Activated naive CD4-positive, alpha-beta T cell treated with anti-CD3 and anti-CD28 coated beads, Interleukin-2, amount 50 U/mL, for 24 hours (primary cell): ENCODE measurements around the gene FRRS1L.

Experiments
- H3K27ac Mint-ChIP-seq: one replicate; pipeline ENCODE4 v1.8.0; 2021; ENCODE audit warnings: mild to moderate bottlenecking, mixed read lengths
- H3K27me3 Mint-ChIP-seq: one replicate; pipeline ENCODE4 v1.8.0; 2021; ENCODE audit warnings: mixed read lengths
- H3K36me3 Mint-ChIP-seq: one replicate; pipeline ENCODE4 v1.8.0; 2021; ENCODE audit warnings: mixed read lengths
- H3K4me1 Mint-ChIP-seq: one replicate; pipeline ENCODE4 v1.8.0; 2021; ENCODE audit warnings: mixed read lengths
- H3K4me3 Mint-ChIP-seq: one replicate; pipeline ENCODE4 v1.8.0; 2021; ENCODE audit warnings: mild to moderate bottlenecking, mixed read lengths
- H3K9me3 Mint-ChIP-seq: one replicate; pipeline ENCODE4 v1.8.0; 2021; ENCODE audit warnings: mixed read lengths

The FRRS1L gene

DNA sequence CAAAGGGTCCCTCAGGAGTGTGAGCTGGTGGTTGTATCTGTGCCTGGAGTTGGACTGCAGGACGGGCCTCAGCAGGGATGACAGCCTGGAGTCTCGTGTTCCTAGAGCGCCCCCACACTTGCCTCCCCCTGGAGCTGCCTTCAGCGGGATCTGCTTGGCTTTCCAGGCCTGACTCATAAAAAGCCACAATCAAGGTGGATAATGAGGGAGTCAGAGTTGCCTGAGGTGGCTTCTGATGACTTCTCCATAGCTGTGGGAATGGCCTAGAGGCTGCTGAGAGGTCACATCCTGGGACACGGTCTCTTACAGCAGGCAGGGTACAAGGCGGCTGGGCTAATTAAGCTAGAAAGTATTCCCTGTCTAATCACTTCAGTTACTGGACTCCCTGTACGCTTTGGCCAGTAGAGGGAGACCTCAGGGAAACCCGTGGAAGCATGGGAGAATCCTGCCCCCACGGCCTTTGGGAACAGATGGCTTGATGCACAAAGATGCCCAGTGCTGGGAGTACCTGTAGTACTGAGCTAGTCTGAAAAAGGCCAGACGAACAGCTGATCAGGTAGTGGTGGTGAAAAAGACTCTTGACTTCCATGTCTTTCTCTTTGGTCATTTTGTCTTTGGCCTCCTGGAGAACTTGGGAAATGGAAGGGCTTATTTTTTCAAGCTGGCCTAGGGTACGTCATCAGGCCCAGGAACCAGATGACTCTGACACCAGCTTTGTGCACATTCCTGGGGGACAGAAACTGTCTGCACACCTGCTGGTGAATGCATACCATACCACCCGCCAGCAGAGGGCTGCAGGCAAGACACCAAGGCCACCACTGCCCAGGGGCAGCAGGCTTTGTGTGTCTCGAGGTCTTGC lies 16.1 kb upstream of the FRRS1L start:
- Mint-ChIP-seq H3K9me3 (no peaks in the 10 kb centered on the region), H3K36me3 (no peaks in the 10 kb centered on the region), H3K27ac (no peak overlapping the region), H3K27me3 (no peaks in the 10 kb centered on the region), H3K4me3 (no peak overlapping the region), H3K4me1 (peaks cover 17% of the 10 kb centered on the region)

DNA sequence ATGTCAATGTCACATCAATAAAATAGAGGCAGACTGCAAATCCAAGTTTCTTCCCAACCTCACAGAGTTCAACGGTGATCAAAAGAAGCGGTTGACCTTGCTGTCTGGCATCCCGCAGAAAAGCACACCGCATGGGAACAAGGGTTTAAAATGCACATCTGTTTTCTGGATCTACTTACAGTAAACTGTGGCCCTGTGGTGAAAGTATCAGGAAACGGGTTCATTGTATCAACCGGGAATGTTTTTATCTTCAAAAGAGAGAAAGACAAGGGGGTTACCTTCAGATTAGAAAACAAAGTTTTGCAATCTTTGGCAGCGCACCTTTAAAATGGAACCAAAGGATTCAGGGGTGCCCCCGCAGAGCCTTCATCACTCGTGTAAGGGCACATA lies 15.5 kb upstream of the FRRS1L start:
- no peaks in the 10 kb centered on the region for H3K36me3 Mint-ChIP-seq
- H3K27ac Mint-ChIP-seq = no peak overlapping the region
- no peaks in the 10 kb centered on the region for H3K9me3 Mint-ChIP-seq
- H3K27me3 Mint-ChIP-seq = no peaks in the 10 kb centered on the region
- peaks cover 17% of the 10 kb centered on the region for H3K4me1 Mint-ChIP-seq
- no peak overlapping the region for H3K4me3 Mint-ChIP-seq

DNA sequence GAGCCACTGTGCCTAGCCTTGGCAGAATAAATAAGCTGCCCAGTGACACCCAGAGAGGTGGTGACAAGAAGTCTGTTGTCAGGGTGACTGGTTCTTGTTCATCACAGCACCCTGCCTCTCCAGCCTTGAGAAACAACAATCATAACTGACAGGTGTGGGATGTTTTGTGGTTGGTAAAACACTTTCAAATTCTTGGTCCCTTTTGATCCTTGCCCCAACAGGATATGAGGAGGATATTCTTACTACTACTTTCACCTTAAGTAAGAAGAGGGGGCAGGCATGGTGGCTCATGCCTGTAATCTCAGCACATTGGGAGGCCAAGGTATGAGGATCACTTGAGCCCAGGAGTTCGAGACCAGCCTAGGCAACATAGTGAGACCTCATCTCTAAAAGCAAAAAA lies 14.2 kb upstream of the FRRS1L start:
- no peaks in the 10 kb centered on the region for H3K9me3 Mint-ChIP-seq
- peaks cover 17% of the 10 kb centered on the region for H3K4me1 Mint-ChIP-seq
- peak overlapping the region; percentile 15 for H3K4me3 Mint-ChIP-seq

DNA sequence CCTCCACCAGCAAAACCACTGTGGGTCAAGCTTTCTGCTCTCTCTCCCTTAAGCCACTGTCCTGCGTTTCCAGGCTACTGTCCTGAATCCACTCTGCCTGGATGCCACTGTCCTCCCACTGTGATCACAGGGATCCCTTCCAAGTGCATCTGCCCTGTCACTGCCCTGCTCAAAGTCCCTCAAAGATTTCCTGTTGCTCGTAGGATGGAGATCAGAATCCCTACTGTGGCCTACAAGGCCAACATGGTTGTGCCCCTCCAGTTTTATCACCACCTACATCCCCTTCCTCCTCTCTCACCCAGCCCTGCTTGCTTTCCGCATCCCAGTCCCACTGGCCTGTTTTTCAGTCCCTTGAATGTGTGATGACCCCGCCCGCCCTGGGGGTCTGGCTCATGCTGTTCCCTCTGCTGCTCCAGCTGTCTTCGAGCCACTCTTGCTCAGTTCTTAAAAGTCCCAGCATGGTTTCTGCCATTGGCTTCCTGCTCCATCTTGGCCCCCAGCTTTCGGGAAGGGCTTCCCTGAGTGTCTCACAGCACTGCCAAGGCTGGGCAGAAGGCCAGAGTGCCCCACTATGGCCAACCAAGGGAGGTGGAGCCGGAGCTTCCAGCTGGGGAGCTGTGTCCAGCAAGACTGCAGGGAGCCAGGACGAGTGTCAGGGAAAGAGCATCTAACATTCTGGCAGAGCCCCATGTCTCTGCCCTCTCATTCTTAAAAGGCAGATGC lies 12.9 kb upstream of the FRRS1L start:
- Mint-ChIP-seq H3K9me3 (no peaks in the 10 kb centered on the region), H3K27ac (peak overlapping the region; percentile 84), H3K36me3 (no peaks in the 10 kb centered on the region), H3K4me1 (peaks cover 17% of the 10 kb centered on the region), H3K27me3 (no peaks in the 10 kb centered on the region), H3K4me3 (no peak overlapping the region)

More for the DNA sequence above, 14.2 kb upstream of the FRRS1L start:
- Mint-ChIP-seq H3K27me3 (no peaks in the 10 kb centered on the region), H3K36me3 (no peaks in the 10 kb centered on the region), H3K27ac (no peak overlapping the region)

DNA sequence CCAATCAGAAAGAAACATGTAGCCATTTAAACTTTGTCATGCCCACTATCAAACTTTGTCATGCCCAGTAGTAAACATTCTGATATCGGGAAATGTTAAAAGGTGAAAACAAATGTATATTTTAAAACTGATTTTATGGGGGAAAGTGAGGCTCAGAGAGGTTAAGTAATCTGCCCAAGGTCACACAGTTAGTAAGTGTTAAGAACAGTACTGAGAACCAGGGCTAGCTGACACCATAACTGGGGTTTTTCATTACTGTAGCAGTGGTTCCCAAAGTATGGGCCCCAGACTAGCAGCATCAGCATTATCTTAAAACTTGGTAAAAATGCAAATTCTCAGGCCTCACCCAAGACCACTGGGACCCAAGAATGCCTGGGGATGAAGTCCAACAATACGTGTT lies 9.9 kb upstream of the FRRS1L start:
- no peak overlapping the region for H3K27ac Mint-ChIP-seq
- no peak overlapping the region for H3K4me3 Mint-ChIP-seq
- peaks cover 13% of the 10 kb centered on the region for H3K4me1 Mint-ChIP-seq
- H3K9me3 Mint-ChIP-seq = no peaks in the 10 kb centered on the region
- no peaks in the 10 kb centered on the region for H3K36me3 Mint-ChIP-seq
- H3K27me3 Mint-ChIP-seq = no peaks in the 10 kb centered on the region

DNA sequence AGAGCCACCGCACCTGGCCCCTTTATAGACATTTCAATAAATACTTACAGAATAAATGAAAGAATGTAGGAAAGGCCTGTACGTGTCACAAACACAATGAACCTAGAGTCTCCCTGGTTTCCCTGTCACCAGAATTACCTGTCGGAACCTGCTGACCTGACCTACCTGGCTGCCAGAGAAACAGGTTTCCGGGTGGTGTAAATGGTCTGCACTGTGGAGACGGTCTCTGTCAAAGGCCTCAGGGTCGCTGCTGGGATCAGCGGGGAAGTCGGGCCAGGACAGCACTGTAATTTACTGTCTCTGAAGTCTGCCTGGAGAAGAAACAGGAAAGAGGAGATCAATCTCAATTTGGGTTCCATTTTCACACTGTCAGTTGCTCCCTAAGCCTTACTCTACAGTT lies 9.3 kb upstream of the FRRS1L start:
- Mint-ChIP-seq H3K4me1 (peaks cover 8% of the 10 kb centered on the region), H3K36me3 (no peaks in the 10 kb centered on the region), H3K27ac (no peak overlapping the region), H3K4me3 (no peak overlapping the region), H3K9me3 (no peaks in the 10 kb centered on the region), H3K27me3 (no peaks in the 10 kb centered on the region)

DNA sequence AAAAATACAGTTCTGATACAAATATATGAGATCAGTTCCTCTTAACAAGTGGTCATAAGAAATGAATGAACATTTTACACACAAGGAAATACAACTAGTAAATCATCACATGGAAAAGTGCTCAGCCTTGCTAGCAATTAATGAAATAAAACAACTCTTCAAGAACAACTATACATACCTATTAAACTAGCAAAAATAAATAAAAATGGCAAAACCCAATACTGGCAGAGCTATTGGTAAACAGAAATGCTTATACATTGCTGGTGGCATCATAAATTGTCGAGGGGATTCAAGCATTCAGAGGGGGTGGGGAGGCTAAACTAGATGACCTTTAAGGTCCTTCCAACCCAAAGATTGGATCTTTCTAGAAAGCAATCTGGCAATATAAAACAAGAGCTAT lies 5.9 kb upstream of the FRRS1L start:
- no peak overlapping the region for H3K27ac Mint-ChIP-seq
- H3K36me3 Mint-ChIP-seq = no peaks in the 10 kb centered on the region
- H3K9me3 Mint-ChIP-seq = no peaks in the 10 kb centered on the region
- no peaks in the 10 kb centered on the region for H3K4me1 Mint-ChIP-seq
- peaks cover 12% of the 10 kb centered on the region for H3K27me3 Mint-ChIP-seq
- no peak overlapping the region for H3K4me3 Mint-ChIP-seq

DNA sequence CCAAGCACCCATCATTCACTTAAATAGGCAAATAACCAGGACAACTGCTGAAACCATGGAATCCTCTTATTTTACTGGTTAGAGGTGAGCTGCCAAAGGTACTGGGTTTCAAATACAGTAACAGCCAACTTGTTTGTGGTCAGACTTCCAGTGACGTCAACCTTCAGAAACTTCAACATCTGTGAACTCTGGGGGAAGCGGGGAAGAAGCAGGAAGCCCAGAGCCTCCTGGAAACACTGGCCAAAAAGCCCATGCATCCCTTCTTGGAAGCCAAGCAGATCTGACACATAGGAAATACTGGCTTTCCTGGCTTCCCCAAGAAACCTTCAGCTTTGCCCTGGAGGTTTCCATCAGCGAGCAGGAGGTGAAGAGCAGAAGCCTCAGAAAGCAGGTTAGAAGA lies 4.9 kb upstream of the FRRS1L start:
- no peak overlapping the region for H3K27ac Mint-ChIP-seq
- H3K27me3 Mint-ChIP-seq = peaks cover 15% of the 10 kb centered on the region
- no peaks in the 10 kb centered on the region for H3K36me3 Mint-ChIP-seq
- no peaks in the 10 kb centered on the region for H3K9me3 Mint-ChIP-seq
- no peak overlapping the region for H3K4me3 Mint-ChIP-seq
- peaks cover 4% of the 10 kb centered on the region for H3K4me1 Mint-ChIP-seq

DNA sequence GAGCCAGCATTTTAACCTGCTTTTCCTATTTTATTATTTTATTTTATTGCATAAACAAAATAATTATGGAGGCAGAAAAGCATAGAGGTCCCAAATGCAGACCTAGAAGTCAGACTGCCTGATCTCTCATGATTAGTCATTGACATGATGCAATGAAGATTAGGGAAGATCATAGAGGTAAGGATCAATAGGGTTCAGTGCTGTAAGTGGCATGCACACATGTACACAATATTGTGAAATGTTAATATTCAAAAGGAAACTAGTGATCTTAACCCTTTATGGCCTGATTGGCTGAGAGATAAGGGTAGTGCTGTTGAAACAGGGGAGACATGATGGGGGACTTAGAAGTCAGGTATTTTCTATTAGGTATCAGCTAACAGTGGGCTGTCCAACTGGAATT lies 1.1 kb upstream of the FRRS1L start:
- peaks cover 33% of the 10 kb centered on the region for H3K27me3 Mint-ChIP-seq
- H3K4me1 Mint-ChIP-seq = peaks cover 4% of the 10 kb centered on the region
- peaks cover 3% of the 10 kb centered on the region for H3K36me3 Mint-ChIP-seq

DNA sequence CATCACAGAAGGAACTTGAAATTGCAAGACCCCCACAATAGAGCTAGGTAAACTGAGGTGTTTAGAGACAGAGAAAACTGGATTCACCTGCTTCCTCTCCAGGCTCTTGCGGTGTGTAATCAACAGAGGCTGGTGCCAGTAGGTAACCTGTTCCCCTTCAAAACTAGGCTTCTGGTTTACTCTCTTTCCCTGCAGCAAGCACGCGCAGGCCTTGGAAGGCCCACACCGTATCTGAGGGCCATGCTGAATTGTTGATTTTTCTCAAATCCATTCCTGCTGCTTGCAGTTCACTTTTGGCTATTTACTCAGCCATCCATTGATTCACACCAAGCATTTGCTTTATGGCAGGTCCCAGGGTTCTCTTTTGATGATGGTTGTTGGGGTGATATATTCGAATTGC lies 667 bp upstream of the FRRS1L start:
- Mint-ChIP-seq H3K9me3 (no peaks in the 10 kb centered on the region), H3K27me3 (peaks cover 33% of the 10 kb centered on the region), H3K27ac (no peak overlapping the region), H3K4me1 (peaks cover 4% of the 10 kb centered on the region), H3K36me3 (peaks cover 3% of the 10 kb centered on the region), H3K4me3 (peak overlapping the region; percentile 31)

More for the DNA sequence above, 1.1 kb upstream of the FRRS1L start:
- H3K27ac Mint-ChIP-seq = no peak overlapping the region
- H3K4me3 Mint-ChIP-seq = no peak overlapping the region
- H3K9me3 Mint-ChIP-seq = no peaks in the 10 kb centered on the region

DNA sequence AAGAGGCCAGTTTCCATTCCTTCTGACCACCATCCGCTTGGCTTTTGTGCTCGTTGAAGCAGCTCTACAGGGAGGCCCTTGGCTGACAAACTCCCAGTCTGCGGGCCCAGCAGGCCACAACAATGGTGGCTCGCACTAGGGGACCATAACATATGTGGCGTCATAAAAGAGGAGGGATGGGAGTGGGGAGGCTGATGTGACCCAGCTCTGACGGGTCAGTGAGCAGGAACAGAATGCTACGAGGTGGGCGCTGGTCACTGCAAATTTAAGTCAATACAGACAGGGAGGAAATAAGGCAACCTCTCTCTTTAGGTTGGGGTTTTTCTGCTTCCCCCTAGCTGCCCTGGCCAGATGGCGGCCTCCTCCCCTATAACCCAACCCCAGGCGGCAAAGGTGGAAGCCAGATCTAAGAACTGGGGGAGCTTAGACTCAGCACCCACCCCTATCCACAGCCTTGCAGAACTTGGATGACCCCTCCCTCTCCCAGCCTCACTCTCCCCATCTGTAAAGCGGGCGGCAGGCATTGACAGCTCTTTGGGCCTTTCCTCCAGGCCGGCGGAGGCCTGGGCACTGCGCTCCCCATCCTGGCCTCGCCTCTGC lies 778 bp downstream of the FRRS1L start:
- Mint-ChIP-seq H3K9me3 (peaks cover 4% of the 10 kb centered on the region), H3K27me3 (peaks cover 34% of the 10 kb centered on the region), H3K4me1 (peaks cover 4% of the 10 kb centered on the region), H3K36me3 (peaks cover 3% of the 10 kb centered on the region), H3K27ac (no peak overlapping the region), H3K4me3 (no peak overlapping the region)

DNA sequence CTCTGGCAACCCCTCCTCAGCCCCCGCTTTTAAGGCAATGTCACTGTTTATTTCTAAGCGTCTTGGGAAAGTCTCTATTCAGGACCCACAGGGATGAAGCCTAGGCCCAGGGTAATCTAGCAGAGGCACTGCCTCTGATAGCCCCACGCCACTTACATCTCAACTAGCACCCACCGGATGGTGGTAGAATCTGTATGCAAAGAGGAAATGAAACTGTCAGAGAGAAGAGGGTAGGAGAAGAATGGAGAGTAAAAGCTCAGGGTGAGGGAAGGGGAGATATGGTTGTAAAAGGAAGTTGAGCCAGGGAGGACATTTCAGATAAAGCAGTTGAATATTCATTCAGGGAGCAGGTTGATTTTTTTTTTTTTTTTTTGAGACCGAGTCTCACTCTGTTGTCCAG lies 3.0 kb downstream of the FRRS1L start:
- no peak overlapping the region for H3K27ac Mint-ChIP-seq
- peaks cover 7% of the 10 kb centered on the region for H3K9me3 Mint-ChIP-seq
- no peak overlapping the region for H3K4me3 Mint-ChIP-seq
- peaks cover 32% of the 10 kb centered on the region for H3K27me3 Mint-ChIP-seq
- peaks cover 6% of the 10 kb centered on the region for H3K36me3 Mint-ChIP-seq
- peaks cover 4% of the 10 kb centered on the region for H3K4me1 Mint-ChIP-seq

DNA sequence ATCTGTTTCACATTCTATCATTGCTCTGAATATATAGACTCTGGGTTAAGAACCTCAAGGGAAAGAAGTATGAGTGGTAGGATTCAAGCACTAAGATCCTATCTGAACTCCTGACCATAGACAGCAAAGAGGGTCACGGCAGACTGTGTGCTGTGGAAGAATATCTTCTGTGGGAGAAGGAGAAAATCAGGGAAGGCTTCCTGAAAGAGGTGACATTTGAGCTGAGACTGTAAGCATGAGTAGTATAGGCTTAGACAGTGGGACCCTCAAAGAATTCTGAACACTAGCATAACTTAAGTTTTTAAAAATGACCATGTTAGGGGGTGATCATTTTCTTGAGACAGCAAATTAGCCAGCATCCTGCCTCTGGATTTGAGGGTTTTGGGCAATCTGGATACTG lies 3.9 kb downstream of the FRRS1L start:
- no peak overlapping the region for H3K27ac Mint-ChIP-seq
- no peak overlapping the region for H3K4me3 Mint-ChIP-seq
- H3K4me1 Mint-ChIP-seq = peaks cover 4% of the 10 kb centered on the region
- peaks cover 31% of the 10 kb centered on the region for H3K27me3 Mint-ChIP-seq
- peaks cover 7% of the 10 kb centered on the region for H3K9me3 Mint-ChIP-seq
- peaks cover 6% of the 10 kb centered on the region for H3K36me3 Mint-ChIP-seq

DNA sequence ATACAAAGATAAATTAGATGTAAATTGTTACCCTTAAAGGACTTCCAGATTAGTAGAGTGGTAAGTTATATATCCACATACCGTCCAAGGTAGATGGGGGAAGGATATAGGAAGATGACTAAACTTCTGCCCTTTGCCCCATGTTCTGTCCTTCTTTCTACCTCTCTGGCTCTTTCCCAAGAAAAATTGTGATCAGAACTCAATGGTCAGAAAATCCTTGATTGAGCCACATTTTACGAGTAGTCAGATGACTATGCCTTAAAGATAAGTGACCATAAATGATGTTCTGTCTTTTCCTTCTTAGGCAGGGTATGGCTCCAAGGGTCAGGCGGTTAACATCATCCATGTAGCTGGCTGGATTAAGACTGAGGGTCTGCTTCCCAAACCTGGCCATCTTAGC lies 4.4 kb downstream of the FRRS1L start:
- Mint-ChIP-seq H3K27ac (no peak overlapping the region), H3K9me3 (peaks cover 7% of the 10 kb centered on the region), H3K4me3 (no peak overlapping the region), H3K27me3 (peaks cover 30% of the 10 kb centered on the region), H3K36me3 (peaks cover 6% of the 10 kb centered on the region), H3K4me1 (peaks cover 4% of the 10 kb centered on the region)

DNA sequence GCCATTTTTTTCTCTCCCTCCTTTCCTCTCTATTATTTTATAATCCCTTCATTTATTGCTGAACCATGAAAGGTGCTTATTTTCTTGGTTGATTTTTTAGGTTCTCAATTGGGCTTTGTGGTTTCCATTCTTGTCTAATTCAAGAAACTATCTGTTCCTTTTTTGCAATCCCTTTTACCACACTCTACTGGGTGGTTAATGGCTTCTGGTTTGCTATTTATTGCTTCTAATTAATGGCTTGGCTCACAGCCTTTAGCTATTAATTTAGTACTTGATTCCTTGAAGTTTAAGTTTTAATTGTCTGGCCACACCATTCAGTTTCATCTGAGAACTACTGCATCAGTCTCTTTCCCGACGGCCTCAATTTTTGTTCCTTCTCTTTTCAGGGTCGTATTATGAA lies 5.6 kb downstream of the FRRS1L start:
- H3K4me1 Mint-ChIP-seq = no peaks in the 10 kb centered on the region
- H3K9me3 Mint-ChIP-seq = peaks cover 7% of the 10 kb centered on the region
- H3K4me3 Mint-ChIP-seq = no peak overlapping the region
- H3K27ac Mint-ChIP-seq = no peak overlapping the region
- H3K27me3 Mint-ChIP-seq = peaks cover 27% of the 10 kb centered on the region
- peaks cover 6% of the 10 kb centered on the region for H3K36me3 Mint-ChIP-seq

DNA sequence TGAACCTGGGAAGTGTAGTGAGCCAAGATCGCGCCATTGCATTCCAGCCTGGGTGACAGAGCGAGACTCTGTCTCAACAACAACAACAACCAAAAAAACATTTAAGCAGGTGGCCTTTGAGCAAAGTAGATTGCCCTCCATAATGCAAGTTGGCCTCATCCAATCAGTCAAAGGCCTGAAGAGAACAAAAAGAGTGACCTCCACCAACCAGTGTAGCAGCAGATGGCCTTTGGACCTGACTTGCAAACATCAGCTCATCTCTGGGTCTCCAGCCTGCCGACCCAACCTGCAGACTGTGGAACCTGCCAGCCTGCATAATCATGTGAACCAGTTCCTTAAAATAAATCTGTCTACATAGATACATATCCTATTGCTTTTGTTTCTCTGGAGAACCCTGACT lies 7.5 kb downstream of the FRRS1L start:
- H3K27me3 Mint-ChIP-seq = peaks cover 11% of the 10 kb centered on the region
- H3K4me1 Mint-ChIP-seq = no peaks in the 10 kb centered on the region
- no peak overlapping the region for H3K4me3 Mint-ChIP-seq
- peaks cover 6% of the 10 kb centered on the region for H3K36me3 Mint-ChIP-seq
- H3K9me3 Mint-ChIP-seq = peaks cover 7% of the 10 kb centered on the region
- H3K27ac Mint-ChIP-seq = no peak overlapping the region
